HepG2 (cell line): ENCODE data around the gene SFXN5. TPM values are rescaled to one million over a fixed set of nuclear protein-coding genes. Genes with fewer than 3 reads are reported as not detected.
A peak's percentile ranks its signal among the peaks of the same experiment; 100 is the strongest.

Experiments used
- AGO2 ChIP-seq: fragments of 200-400 bp; formaldehyde crosslinking; optimal IDR thresholded peaks from 2 replicates; pipeline ENCODE3; 2017; ENCODE audit warnings: mild to moderate bottlenecking, low read depth, low read length, moderate library complexity
- HOXA5 ChIP-seq: sonication (generic); formaldehyde crosslinking; IDR thresholded peaks from 2 replicates; pipeline ENCODE4 v1.4.0; 2020; ENCODE audit warnings: missing genetic modification reagents
- MYC ChIP-seq: sonication (generic); formaldehyde crosslinking; IDR thresholded peaks from 2 replicates; pipeline ENCODE4 v1.9.0; 2021; ENCODE audit warnings: missing genetic modification reagents, borderline replicate concordance
- NR2F2 ChIP-seq: IDR thresholded peaks from 2 replicates; pipeline ENCODE4 v1.6.1; 2012; ENCODE audit warnings: low read depth, inconsistent platforms, borderline replicate concordance
- PRPF4 ChIP-seq: fragments of 200-400 bp; formaldehyde crosslinking; IDR thresholded peaks from 2 replicates; pipeline ENCODE4 v1.6.1; 2016; ENCODE audit warnings: low read length, low read depth; ENCODE audit not compliant: poor library complexity, severe bottlenecking
- SCMH1 ChIP-seq: sonication (generic); formaldehyde crosslinking; IDR thresholded peaks from 2 replicates; pipeline ENCODE4 v1.9.0; 2021; ENCODE audit warnings: missing genetic modification reagents, mild to moderate bottlenecking, borderline replicate concordance
- SP140L ChIP-seq: sonication (generic); formaldehyde crosslinking; IDR thresholded peaks from 2 replicates; pipeline ENCODE4 v1.4.0; 2020; ENCODE audit warnings: missing genetic modification reagents, borderline replicate concordance
- TBL1XR1 ChIP-seq: fragments of 150-350 bp; IDR thresholded peaks from 2 replicates; pipeline ENCODE4 v1.6.1; 2014; ENCODE audit warnings: borderline replicate concordance, low read length; ENCODE audit not compliant: partially characterized antibody
- TFE3 ChIP-seq: IDR thresholded peaks from 2 replicates; pipeline ENCODE4 v1.6.1; 2016
- THAP11 ChIP-seq: IDR thresholded peaks from 2 replicates; pipeline ENCODE4 v1.6.1; 2016; ENCODE audit warnings: missing biosample characterization, missing genetic modification reagents
- ZEB1 ChIP-seq: IDR thresholded peaks from 2 replicates; pipeline ENCODE4 v1.6.1; 2012; ENCODE audit warnings: mild to moderate bottlenecking, low read depth, inconsistent platforms; ENCODE audit not compliant: insufficient replicate concordance
- ZNF124 ChIP-seq: sonication (generic); formaldehyde crosslinking; IDR thresholded peaks from 2 replicates; pipeline ENCODE4 v1.4.0; 2020; ENCODE audit warnings: missing genetic modification reagents
- ZNF232 ChIP-seq: sonication (generic); formaldehyde crosslinking; IDR thresholded peaks from 2 replicates; pipeline ENCODE4 v1.4.0; 2020; ENCODE audit warnings: missing genetic modification reagents, borderline replicate concordance
- ZNF24 ChIP-seq: fragments of 450-650 bp; IDR thresholded peaks from 2 replicates; pipeline ENCODE4 v1.6.1; 2017; ENCODE audit warnings: antibody characterized with exemption, mild to moderate bottlenecking
- ZNF430 ChIP-seq: sonication (generic); formaldehyde crosslinking; IDR thresholded peaks from 2 replicates; pipeline ENCODE4 v1.9.0; 2021; ENCODE audit warnings: mild to moderate bottlenecking, missing genetic modification reagents
- ZNF577 ChIP-seq: sonication (generic); formaldehyde crosslinking; IDR thresholded peaks from 2 replicates; pipeline ENCODE4 v1.4.0; 2020; ENCODE audit warnings: mild to moderate bottlenecking, low read depth, missing genetic modification reagents, borderline replicate concordance
- ZNF614 ChIP-seq: IDR thresholded peaks from 2 replicates; pipeline ENCODE4 v1.6.1; 2018; ENCODE audit warnings: missing biosample characterization, missing genetic modification reagents, inconsistent platforms, borderline replicate concordance
- ZNF839 ChIP-seq: sonication (generic); formaldehyde crosslinking; IDR thresholded peaks from 2 replicates; pipeline ENCODE4 v1.4.0; 2020; ENCODE audit warnings: missing genetic modification reagents, mild to moderate bottlenecking, borderline replicate concordance
- polyA plus RNA-seq, 8 experiments: library from polyadenylated mRNA; depleted of rRNA in 3 of 8; stranded (reverse) in 7 of 8; unstranded in 1 of 8; fragments of >200 nt; fragmentation: Illumina TruSeq in 4 of 8; extraction: Trizol in 4 of 8; gene quantifications; 2 replicates each; pipeline versions ENCODE4 v1.2.1 to v1.2.3, GENCODE V29; 2011 to 2016; ENCODE audit warnings: low read depth in 4 of 8, missing spikeins in 1 of 8, mixed read lengths in 1 of 8; ENCODE audit not compliant: insufficient read depth in 1 of 8
- total RNA-seq, 5 experiments: library from RNA; depleted of rRNA; stranded (reverse); fragments of >200 nt; fragmentation: Illumina TruSeq; extraction: Trizol; gene quantifications; 2 replicates each; pipeline ENCODE4 v1.2.3, GENCODE V29; 2016; ENCODE audit warnings: low read depth in 1 of 5
- TF ChIP-seq, protein P1 (sequence below), 2 experiments: IDR thresholded peaks; 2 replicates each; pipeline ENCODE4 v1.6.1; 2011 to 2012; ENCODE audit warnings: low read length in 2 of 2, borderline replicate concordance in 1 of 2, low read depth in 1 of 2, mild to moderate bottlenecking in 1 of 2, moderate library complexity in 1 of 2
- TF ChIP-seq, protein P2 (sequence below): sonication (generic); formaldehyde crosslinking; IDR thresholded peaks from 2 replicates; pipeline ENCODE4 v1.5.0; 2020; ENCODE audit warnings: missing genetic modification reagents
- TF ChIP-seq, protein P3 (sequence below): IDR thresholded peaks from 2 replicates; pipeline ENCODE4 v1.6.1; 2016; ENCODE audit warnings: mild to moderate bottlenecking, missing biosample characterization, missing genetic modification reagents
- TF ChIP-seq, protein P4 (sequence below): sonication (generic); formaldehyde crosslinking; conservative IDR thresholded peaks from 2 replicates; pipeline ENCODE4 v1.4.0; 2020; ENCODE audit warnings: missing genetic modification reagents

Gene SFXN5
- total and polyA plus RNA-seq, 2 of the 13 experiments (the other 11 are each of a cell fraction or from before 2014, with no cell fraction given): 34.9 to 37.4 TPM

GRCh38 chr2:73085691-73086090 lies 14.2 kb upstream of the SFXN5 start (continued):
- TF ChIP-seq, protein P1, sequence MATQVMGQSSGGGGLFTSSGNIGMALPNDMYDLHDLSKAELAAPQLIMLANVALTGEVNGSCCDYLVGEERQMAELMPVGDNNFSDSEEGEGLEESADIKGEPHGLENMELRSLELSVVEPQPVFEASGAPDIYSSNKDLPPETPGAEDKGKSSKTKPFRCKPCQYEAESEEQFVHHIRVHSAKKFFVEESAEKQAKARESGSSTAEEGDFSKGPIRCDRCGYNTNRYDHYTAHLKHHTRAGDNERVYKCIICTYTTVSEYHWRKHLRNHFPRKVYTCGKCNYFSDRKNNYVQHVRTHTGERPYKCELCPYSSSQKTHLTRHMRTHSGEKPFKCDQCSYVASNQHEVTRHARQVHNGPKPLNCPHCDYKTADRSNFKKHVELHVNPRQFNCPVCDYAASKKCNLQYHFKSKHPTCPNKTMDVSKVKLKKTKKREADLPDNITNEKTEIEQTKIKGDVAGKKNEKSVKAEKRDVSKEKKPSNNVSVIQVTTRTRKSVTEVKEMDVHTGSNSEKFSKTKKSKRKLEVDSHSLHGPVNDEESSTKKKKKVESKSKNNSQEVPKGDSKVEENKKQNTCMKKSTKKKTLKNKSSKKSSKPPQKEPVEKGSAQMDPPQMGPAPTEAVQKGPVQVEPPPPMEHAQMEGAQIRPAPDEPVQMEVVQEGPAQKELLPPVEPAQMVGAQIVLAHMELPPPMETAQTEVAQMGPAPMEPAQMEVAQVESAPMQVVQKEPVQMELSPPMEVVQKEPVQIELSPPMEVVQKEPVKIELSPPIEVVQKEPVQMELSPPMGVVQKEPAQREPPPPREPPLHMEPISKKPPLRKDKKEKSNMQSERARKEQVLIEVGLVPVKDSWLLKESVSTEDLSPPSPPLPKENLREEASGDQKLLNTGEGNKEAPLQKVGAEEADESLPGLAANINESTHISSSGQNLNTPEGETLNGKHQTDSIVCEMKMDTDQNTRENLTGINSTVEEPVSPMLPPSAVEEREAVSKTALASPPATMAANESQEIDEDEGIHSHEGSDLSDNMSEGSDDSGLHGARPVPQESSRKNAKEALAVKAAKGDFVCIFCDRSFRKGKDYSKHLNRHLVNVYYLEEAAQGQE (IDR thresholded peaks at IDR 0.05; ENCODE audit: borderline replicate concordance in 1 of 2, low read depth in 1 of 2, low read length in 2 of 2): no peak
- no peak for TF ChIP-seq HOXA5 (CRISPR knock-in tag)
- TF ChIP-seq ZNF614 (CRISPR knock-in tag): no peak
- no peak for TF ChIP-seq SCMH1 (CRISPR knock-in tag)
- TF ChIP-seq ZNF839: no peak
- TF ChIP-seq SP140L (CRISPR knock-in tag): no peak
- TF ChIP-seq, protein P2, sequence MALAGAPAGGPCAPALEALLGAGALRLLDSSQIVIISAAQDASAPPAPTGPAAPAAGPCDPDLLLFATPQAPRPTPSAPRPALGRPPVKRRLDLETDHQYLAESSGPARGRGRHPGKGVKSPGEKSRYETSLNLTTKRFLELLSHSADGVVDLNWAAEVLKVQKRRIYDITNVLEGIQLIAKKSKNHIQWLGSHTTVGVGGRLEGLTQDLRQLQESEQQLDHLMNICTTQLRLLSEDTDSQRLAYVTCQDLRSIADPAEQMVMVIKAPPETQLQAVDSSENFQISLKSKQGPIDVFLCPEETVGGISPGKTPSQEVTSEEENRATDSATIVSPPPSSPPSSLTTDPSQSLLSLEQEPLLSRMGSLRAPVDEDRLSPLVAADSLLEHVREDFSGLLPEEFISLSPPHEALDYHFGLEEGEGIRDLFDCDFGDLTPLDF (CRISPR knock-in tag): no peak
- TF ChIP-seq, protein P3, sequence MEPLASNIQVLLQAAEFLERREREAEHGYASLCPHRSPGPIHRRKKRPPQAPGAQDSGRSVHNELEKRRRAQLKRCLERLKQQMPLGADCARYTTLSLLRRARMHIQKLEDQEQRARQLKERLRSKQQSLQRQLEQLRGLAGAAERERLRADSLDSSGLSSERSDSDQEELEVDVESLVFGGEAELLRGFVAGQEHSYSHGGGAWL (CRISPR knock-in tag): 0 out of 2 replicates have a peak, but pooled peaks have one; percentile 31
- no peak for TF ChIP-seq NR2F2
- no peak for TF ChIP-seq ZNF577 (CRISPR knock-in tag)
- no peak for TF ChIP-seq ZNF24
- no peak for TF ChIP-seq PRPF4
- no peak for TF ChIP-seq AGO2
- TF ChIP-seq TFE3 (CRISPR knock-in tag): no peak
- peak; percentile 56; the same call in 1 of the 2 replicates for TF ChIP-seq THAP11 (CRISPR knock-in tag)
- no peak for TF ChIP-seq TBL1XR1
- no peak for TF ChIP-seq MYC (CRISPR knock-in tag)
- no peak for TF ChIP-seq ZNF430 (CRISPR knock-in tag)
- TF ChIP-seq, protein P4, sequence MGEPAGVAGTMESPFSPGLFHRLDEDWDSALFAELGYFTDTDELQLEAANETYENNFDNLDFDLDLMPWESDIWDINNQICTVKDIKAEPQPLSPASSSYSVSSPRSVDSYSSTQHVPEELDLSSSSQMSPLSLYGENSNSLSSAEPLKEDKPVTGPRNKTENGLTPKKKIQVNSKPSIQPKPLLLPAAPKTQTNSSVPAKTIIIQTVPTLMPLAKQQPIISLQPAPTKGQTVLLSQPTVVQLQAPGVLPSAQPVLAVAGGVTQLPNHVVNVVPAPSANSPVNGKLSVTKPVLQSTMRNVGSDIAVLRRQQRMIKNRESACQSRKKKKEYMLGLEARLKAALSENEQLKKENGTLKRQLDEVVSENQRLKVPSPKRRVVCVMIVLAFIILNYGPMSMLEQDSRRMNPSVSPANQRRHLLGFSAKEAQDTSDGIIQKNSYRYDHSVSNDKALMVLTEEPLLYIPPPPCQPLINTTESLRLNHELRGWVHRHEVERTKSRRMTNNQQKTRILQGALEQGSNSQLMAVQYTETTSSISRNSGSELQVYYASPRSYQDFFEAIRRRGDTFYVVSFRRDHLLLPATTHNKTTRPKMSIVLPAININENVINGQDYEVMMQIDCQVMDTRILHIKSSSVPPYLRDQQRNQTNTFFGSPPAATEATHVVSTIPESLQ (CRISPR knock-in tag): no peak
- TF ChIP-seq ZNF124 (CRISPR knock-in tag): no peak
- no peak; the same call in 1 of the 2 replicates for TF ChIP-seq ZNF232 (CRISPR knock-in tag)
- no peak for TF ChIP-seq ZEB1
